Suprapubic skin (tissue), 4 donors: ENCODE data around the gene SLCO3A1. TPM values are rescaled to one million over a fixed set of nuclear protein-coding genes. Genes with fewer than 3 reads are reported as not detected.
"Not testable (repeated sequence)": the region's sequence is repeated elsewhere in the genome, so short reads cannot be mapped to it uniquely, and the experiment has no call there.

Experiments
- DNase-seq, 2 donors: peaks; one replicate each; pipeline ENCODE4 v3.0.0-alpha.2; 2019; ENCODE audit warnings: low spot score in 2 of 2
- H3K27ac ChIP-seq: fragments of 200-600 bp; sonication (generic); one replicate; pipeline ENCODE4 v1.5.1; 2019
- H3K27me3 ChIP-seq: fragments of 200-600 bp; sonication (generic); one replicate; pipeline ENCODE4 v1.5.1; 2019
- H3K36me3 ChIP-seq: fragments of 200-600 bp; sonication (generic); one replicate; pipeline ENCODE4 v1.5.1; 2019
- H3K4me1 ChIP-seq: fragments of 200-600 bp; sonication (generic); one replicate; pipeline ENCODE4 v1.5.1; 2019
- H3K4me3 ChIP-seq: fragments of 200-600 bp; sonication (generic); one replicate; pipeline ENCODE4 v1.5.1; 2019; ENCODE audit warnings: mild to moderate bottlenecking
- H3K9me3 ChIP-seq: fragments of 200-600 bp; sonication (generic); one replicate; pipeline ENCODE4 v1.5.1; 2019
- CTCF ChIP-seq, 2 donors: fragments of 200-600 bp in 1 of 2; fragments of 450-650 bp in 1 of 2; sonication (generic) in 1 of 2; IDR thresholded peaks; one replicate each; pipeline ENCODE4 v1.5.1; 2016 to 2019; ENCODE audit warnings: antibody characterized with exemption in 2 of 2, mild to moderate bottlenecking in 1 of 2, moderate library complexity in 1 of 2
- EP300 ChIP-seq: sonication (generic); formaldehyde crosslinking; IDR thresholded peaks from one replicate; pipeline ENCODE4 v1.6.1; 2017; ENCODE audit warnings: antibody characterized with exemption
- POLR2A ChIP-seq, 2 donors: fragments of 450-650 bp; IDR thresholded peaks; one replicate each; pipeline ENCODE4 v1.6.1; 2017; ENCODE audit warnings: antibody characterized with exemption in 2 of 2, mild to moderate bottlenecking in 2 of 2, moderate library complexity in 2 of 2
- POLR2AphosphoS5 ChIP-seq, 3 donors: sonication (generic); formaldehyde crosslinking; IDR thresholded peaks; one replicate each; pipeline ENCODE4 v1.6.1; 2017; ENCODE audit warnings: antibody characterized with exemption in 3 of 3
- WGBS: methylation state at CpG from one replicate; pipeline ENCODE4 v1.1.5; 2018; 5-methylcytosine and 5-hydroxymethylcytosine counted together
- total RNA-seq, 4 donors: library from RNA; depleted of rRNA; stranded (reverse); fragments of >200 nt; gene quantifications; one replicate each; pipeline ENCODE4 v1.1.0, GENCODE V29; 2016

Gene SLCO3A1
- total RNA-seq, 4 donors from 2014 or later = 29.0 to 131 (median 44.6) TPM

DNA sequence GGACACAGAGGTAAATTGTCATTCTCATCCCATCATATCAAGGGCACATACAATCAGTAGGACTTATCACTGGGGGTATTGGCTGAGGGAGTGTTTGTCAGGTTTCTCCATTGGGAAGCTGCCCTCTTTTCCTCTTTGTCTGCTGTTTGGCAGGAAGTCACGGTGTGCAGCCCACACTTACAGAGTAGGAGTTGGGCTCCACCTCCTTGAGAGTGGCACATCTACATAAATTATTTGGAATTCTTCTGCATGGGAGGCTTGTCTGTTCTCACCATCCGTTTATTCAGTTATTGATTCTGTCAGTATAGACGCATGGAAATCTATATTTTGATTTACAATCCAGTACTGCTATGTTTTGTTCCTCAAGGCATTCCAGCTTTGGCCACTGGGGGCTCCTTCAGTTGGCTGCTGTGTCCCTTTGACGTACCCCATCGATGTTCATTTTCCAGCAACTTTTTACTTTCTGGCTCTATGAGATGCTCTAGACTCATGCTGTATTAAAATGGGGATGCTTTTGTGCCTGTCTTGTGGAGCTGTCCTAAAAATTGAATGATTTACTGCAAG is 200.3 kb downstream of the SLCO3A1 start:
- Histone ChIP-seq H3K4me3 (no peak overlapping the region), H3K27me3 (no peaks in the 10 kb centered on the region), H3K36me3 (no peaks in the 10 kb centered on the region), H3K4me1 (peaks cover 18% of the 10 kb centered on the region), H3K27ac (no peak overlapping the region), H3K9me3 (no peaks in the 10 kb centered on the region)
- 76% methylated on average over 5 of the region's 5 CpGs for WGBS
- DNase-seq = no peak
- TF ChIP-seq CTCF (IDR thresholded peaks at IDR 0.05) (peak in 1 of 2 donors; percentile 13), POLR2A (IDR thresholded peaks at IDR 0.05) (no peak)

DNA sequence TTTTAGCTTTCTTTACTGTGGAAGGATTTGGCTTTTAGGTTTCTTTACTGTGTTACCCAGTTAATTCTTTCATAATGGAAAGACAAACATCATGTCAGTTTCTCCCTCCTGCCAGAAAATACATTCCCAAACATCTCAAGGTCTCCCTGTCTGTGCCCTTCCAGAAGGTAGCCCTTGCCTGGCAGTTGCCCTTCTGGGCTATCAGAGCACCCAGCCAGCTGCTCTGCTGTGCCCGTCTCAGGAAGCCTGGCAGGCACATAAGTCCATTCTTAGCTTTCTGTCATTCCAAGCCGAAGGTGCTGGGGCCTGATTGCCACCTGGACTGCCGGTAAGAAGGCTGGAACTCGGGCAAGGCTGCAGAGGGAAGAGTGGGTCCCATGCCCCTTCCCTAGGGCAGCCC is 203.4 kb downstream of the SLCO3A1 start:
- Histone ChIP-seq H3K27me3 (no peaks in the 10 kb centered on the region), H3K4me1 (peaks cover 17% of the 10 kb centered on the region), H3K9me3 (no peaks in the 10 kb centered on the region), H3K27ac (no peak overlapping the region), H3K4me3 (no peak overlapping the region), H3K36me3 (no peaks in the 10 kb centered on the region)
- 84% methylated on average over 4 of the region's 4 CpGs for WGBS
- TF ChIP-seq POLR2A (IDR thresholded peaks at IDR 0.05) (no peak), EP300 (no peak), POLR2AphosphoS5 (IDR thresholded peaks at IDR 0.05) (no peak), CTCF (IDR thresholded peaks at IDR 0.05) (no peak)
- no peak for DNase-seq

GRCh38 chr15:92059036-92059970 is 205.8 kb downstream of the SLCO3A1 start:
- no peak overlapping the region for H3K4me3 ChIP-seq
- DNase-seq = no peak
- peaks cover 17% of the 10 kb centered on the region for H3K4me1 ChIP-seq
- no peaks in the 10 kb centered on the region for H3K9me3 ChIP-seq
- H3K27ac ChIP-seq = no peak overlapping the region
- no peaks in the 10 kb centered on the region for H3K27me3 ChIP-seq
- WGBS = 69% methylated on average over 15 of the region's 15 CpGs
- TF ChIP-seq POLR2A (IDR thresholded peaks at IDR 0.05) (no peak), CTCF (IDR thresholded peaks at IDR 0.05) (no peak), POLR2AphosphoS5 (IDR thresholded peaks at IDR 0.05) (no peak), EP300 (no peak)
- H3K36me3 ChIP-seq = no peaks in the 10 kb centered on the region

DNA sequence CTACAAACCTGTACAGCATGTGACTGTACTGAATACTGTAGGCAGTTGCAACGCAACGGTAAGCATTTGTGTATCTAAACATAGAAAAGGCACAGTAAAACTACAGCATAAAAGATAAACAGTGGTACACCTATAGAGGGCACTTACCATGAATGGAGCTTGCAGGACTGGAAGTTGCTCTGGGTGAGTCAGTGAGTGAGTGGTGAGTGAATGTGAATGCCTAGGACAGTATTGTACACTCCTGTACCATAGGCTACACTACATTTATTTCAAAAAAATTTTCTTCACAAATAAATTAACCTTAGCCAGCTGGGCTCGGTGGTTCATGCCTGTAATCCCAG is 206.4 kb downstream of the SLCO3A1 start:
- H3K36me3 ChIP-seq, H3K27ac ChIP-seq, DNase-seq, H3K27me3 ChIP-seq, H3K9me3 ChIP-seq, H3K4me3 ChIP-seq: not testable (repeated sequence)
- 75% methylated on average over 3 of the region's 3 CpGs for WGBS
- peaks cover 17% of the 10 kb centered on the region for H3K4me1 ChIP-seq

DNA sequence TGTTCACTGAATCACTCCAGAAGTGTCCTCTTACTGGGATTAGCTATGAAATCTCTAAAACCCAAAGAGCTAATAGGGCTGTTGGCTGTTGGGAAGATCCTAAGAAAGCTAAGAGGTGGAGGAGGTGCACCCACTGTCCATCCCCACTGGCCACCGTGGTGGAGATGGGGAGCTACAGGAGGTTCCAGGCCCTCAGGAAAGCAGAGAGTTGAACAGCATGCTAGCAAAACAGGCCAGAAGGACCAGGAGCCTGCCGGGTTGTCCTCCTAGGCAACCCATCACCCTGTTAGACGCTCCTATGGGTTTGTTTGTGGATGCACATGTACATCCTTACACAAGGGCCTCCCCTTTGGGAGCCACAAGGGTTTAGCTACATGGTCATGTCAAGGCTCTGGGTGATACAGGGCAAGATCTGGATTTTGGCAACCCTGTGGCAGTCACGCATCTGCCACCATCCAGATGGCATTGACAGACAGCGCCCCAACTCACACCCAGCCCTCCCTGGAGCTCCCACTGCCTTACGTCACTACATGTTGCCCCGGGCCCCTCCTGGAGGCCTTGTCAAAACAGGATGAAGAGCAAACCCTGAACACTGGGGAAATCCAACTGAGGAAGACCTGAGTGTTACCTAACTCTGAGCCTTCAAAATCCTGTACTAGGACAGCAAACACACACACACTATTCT is 208.1 kb downstream of the SLCO3A1 start:
- no peak for DNase-seq
- Histone ChIP-seq H3K9me3 (no peaks in the 10 kb centered on the region), H3K4me3 (no peak overlapping the region), H3K27ac (no peak overlapping the region), H3K27me3 (no peaks in the 10 kb centered on the region), H3K36me3 (no peaks in the 10 kb centered on the region), H3K4me1 (peaks cover 17% of the 10 kb centered on the region)
- 100% methylated on average over 3 of the region's 7 CpGs for WGBS
- TF ChIP-seq POLR2A (IDR thresholded peaks at IDR 0.05) = no peak
- TF ChIP-seq CTCF (IDR thresholded peaks at IDR 0.05) = no peak
- TF ChIP-seq POLR2AphosphoS5 (IDR thresholded peaks at IDR 0.05) = no peak
- no peak for TF ChIP-seq EP300
